ENCODE results near the gene UIMC1. TPM values are rescaled to one million over a fixed set of nuclear protein-coding genes. Genes with fewer than 3 reads are reported as not detected.

UIMC1 gene
- total and polyA plus RNA-seq, 2 of the 4 experiments (the other 2 are of a cell fraction): 19.5 to 27.6 TPM

DNA sequence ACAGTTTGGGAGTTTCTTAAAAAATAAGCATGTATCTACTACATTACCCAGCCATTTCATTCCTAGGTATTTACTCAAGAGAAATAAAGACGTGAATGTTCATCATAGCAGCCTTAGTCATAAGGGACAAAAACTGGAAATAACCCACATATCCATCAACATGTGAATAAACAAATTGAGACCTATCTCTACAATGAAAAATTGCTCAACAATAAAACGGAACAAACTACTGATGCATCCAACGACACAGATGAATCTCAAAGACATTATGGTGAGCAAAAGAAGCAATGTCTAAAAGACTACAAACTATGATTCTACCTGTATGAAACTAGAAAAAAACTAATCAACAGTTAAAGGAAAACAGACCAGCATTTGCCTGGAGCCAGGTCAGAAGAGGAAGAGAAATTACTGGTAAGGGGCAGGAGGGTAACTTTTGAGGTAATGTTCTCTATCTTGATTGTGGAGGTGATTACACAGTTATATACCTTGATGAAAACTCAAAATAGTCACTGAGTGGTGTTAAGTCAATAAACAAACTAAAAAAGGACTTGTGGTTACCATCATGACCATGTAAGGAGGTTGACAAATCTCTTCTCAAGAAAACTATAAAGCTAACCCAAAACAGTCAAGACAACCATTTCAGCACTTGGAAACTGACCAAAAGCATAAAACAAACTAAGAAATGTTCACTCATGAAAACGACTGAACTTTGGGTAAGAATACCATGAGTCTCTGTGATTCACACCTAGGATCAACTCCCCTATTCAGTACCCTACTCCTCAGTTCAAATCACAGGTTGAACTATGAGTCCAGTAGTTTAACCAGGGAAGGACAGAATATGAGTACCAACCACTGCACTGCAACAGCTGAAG lies 10.4 kb downstream of the UIMC1 start:
- no CpG with 5 or more reads among the region's 4 CpGs for WGBS, 2 experiments (ENCODE audit: extremely low coverage in 2 of 2, insufficient read length in 1 of 2)
- Histone ChIP-seq H4K91ac (ENCODE audit: insufficient read depth, low read depth, low read length) (peak overlapping the region; percentile 13; the same call in 1 of the 2 replicates), H2BK120ac (ENCODE audit: low read depth, low read length) (peak overlapping the region; percentile 23; the same call in 1 of the 2 replicates), H3K27ac (ENCODE audit: insufficient read depth, low read length) (no peak overlapping the region), H3K27me3 (ENCODE audit: control insufficient read depth, insufficient read depth, low read length) (no peaks in the 10 kb centered on the region), H3K56ac (ENCODE audit: extremely low read depth, insufficient read depth, low read length) (no peak overlapping the region), H3K4me1 (ENCODE audit: control insufficient read depth, insufficient read depth, low read length) (peaks cover 10% of the 10 kb centered on the region), H2AK9ac (replicated peaks; ENCODE audit: low read depth, low read length, poor library complexity) (no peak overlapping the region), H2BK20ac (ENCODE audit: low read depth, low read length) (no peak overlapping the region), H3K4me2 (ENCODE audit: low read depth, low read length) (peak overlapping the region; percentile 73; the same call in 1 of the 2 replicates), H4K20me1 (ENCODE audit: insufficient read depth, low read length) (peaks cover 73% of the 10 kb centered on the region), H3K9me3 (ENCODE audit: control insufficient read depth, insufficient read depth, low read length) (peaks cover 2% of the 10 kb centered on the region; the same call in 1 of the 2 replicates), H3K4ac (ENCODE audit: low read depth, low read length) (peak overlapping the region; percentile 20; the same call in 1 of the 2 replicates), H3K18ac (ENCODE audit: low read depth, low read length) (no peak overlapping the region), H2AFZ (replicated peaks; ENCODE audit: low read length, poor library complexity) (no peak overlapping the region), H4K8ac (ENCODE audit: low read depth in 2 of 2, low read length in 2 of 2) (no peak overlapping the region; a peak in 1 of 4 replicates), H2AK5ac (ENCODE audit: low read depth, low read length) (peak overlapping the region; percentile 18), H3K4me3 (ENCODE audit: insufficient read depth, low read depth, low read length) (no peak overlapping the region), H3K9ac (ENCODE audit: low read depth, low read length) (no peak overlapping the region), H4K5ac (ENCODE audit: low read depth, low read length) (no peak overlapping the region), H2BK5ac (ENCODE audit: low read depth, low read length, poor library complexity, severe bottlenecking) (peak overlapping the region; percentile 66), H3K79me1 (ENCODE audit: low read depth in 1 of 2, low read length in 2 of 2) (peaks cover 16 to 67% of the 10 kb centered on the region in 2 experiments), H2BK15ac (ENCODE audit: low read depth, low read length) (no peak overlapping the region), H3K14ac (replicated peaks; ENCODE audit: low read depth, low read length) (peak overlapping the region; percentile 20; the same call in 1 of the 2 replicates), H3K36me3 (ENCODE audit: control insufficient read depth, insufficient read depth, low read length) (no peaks in the 10 kb centered on the region), H3K9me1 (ENCODE audit: insufficient read depth, low read length) (peaks cover 17% of the 10 kb centered on the region), H3K23ac (ENCODE audit: low read depth, low read length) (peak overlapping the region; percentile 11; the same call in 1 of the 2 replicates)
- DNase-seq (peak; percentile 79), ATAC-seq (ENCODE audit: low read depth) (peak; percentile 68)
- ChIA-PET CTCF (interaction anchor here (1.1 to 1.3 kb wide), 2 partner anchors 9 to 13 kb away, joined by 3 to 5 read pairs; no protein-coding TSS in a partner anchor), POLR2A (ENCODE audit: unreplicated experiment) (interaction anchor here (0.5 kb wide), 1 partner anchor 57 kb away, joined by 8 read pairs; no protein-coding TSS in a partner anchor)
- peak; percentile 31; the same call in 1 of the 2 replicates for TF ChIP-seq FOS (IDR thresholded peaks at IDR 0.05; ENCODE audit: low read depth, low read length)
- no peak for TF ChIP-seq MAZ (IDR thresholded peaks at IDR 0.05; ENCODE audit: borderline replicate concordance, low read depth, low read length)
- TF ChIP-seq CEBPB (IDR thresholded peaks at IDR 0.05; ENCODE audit: low read depth, low read length): peak; percentile 85
- intact Hi-C loops (cut with micrococcal nuclease) (no loop called here), in situ Hi-C loops (cut with MboI; ENCODE audit: low sequenced_read_pairs) (no loop called here), dilution Hi-C loops (cut with HindIII; ENCODE audit: low sequenced_read_pairs, unreplicated experiment) (no loop called here)
- BruUV-seq (replicated peaks): no TSS peak

Measured in IMR-90 (cell line).